HEK293T (cell line): ENCODE measurements around the gene ALPP.

Source experiments
- BHLHE40 ChIP-seq: fragments of 450-650 bp; IDR thresholded peaks from 2 replicates; pipeline ENCODE4 v1.6.1; 2016; ENCODE audit warnings: mild to moderate bottlenecking, moderate library complexity, borderline replicate concordance
- ELF4 ChIP-seq: fragments of 450-650 bp; IDR thresholded peaks from 2 replicates; pipeline ENCODE4 v1.6.1; 2017; ENCODE audit warnings: antibody characterized with exemption
- FOXA1 ChIP-seq: fragments of 450-650 bp; IDR thresholded peaks from 2 replicates; pipeline ENCODE4 v1.6.1; 2016; ENCODE audit warnings: mild to moderate bottlenecking
- FOXK2 ChIP-seq: fragments of 450-650 bp; IDR thresholded peaks from 2 replicates; pipeline ENCODE4 v1.6.1; 2016; ENCODE audit warnings: mild to moderate bottlenecking
- FOXM1 ChIP-seq: fragments of 450-650 bp; IDR thresholded peaks from 2 replicates; pipeline ENCODE4 v1.6.1; 2017; ENCODE audit warnings: mild to moderate bottlenecking, borderline replicate concordance
- HDGF ChIP-seq: fragments of 450-650 bp; IDR thresholded peaks from 2 replicates; pipeline ENCODE4 v1.6.1; 2017; ENCODE audit warnings: antibody characterized with exemption, borderline replicate concordance
- L3MBTL2 ChIP-seq: fragments of 450-650 bp; conservative IDR thresholded peaks from 2 replicates; pipeline ENCODE4 v1.6.1; 2016; ENCODE audit warnings: mild to moderate bottlenecking
- SP1 ChIP-seq: fragments of 450-650 bp; IDR thresholded peaks from 2 replicates; pipeline ENCODE4 v1.6.1; 2017
- SUZ12 ChIP-seq: fragments of 450-650 bp; IDR thresholded peaks from 2 replicates; pipeline ENCODE4 v1.6.1; 2016; ENCODE audit warnings: mild to moderate bottlenecking
- TARDBP ChIP-seq: fragments of 450-650 bp; IDR thresholded peaks from 2 replicates; pipeline ENCODE4 v1.6.1; 2016
- ZNF384 ChIP-seq: fragments of 450-650 bp; IDR thresholded peaks from 2 replicates; pipeline ENCODE4 v1.6.1; 2016

DNA sequence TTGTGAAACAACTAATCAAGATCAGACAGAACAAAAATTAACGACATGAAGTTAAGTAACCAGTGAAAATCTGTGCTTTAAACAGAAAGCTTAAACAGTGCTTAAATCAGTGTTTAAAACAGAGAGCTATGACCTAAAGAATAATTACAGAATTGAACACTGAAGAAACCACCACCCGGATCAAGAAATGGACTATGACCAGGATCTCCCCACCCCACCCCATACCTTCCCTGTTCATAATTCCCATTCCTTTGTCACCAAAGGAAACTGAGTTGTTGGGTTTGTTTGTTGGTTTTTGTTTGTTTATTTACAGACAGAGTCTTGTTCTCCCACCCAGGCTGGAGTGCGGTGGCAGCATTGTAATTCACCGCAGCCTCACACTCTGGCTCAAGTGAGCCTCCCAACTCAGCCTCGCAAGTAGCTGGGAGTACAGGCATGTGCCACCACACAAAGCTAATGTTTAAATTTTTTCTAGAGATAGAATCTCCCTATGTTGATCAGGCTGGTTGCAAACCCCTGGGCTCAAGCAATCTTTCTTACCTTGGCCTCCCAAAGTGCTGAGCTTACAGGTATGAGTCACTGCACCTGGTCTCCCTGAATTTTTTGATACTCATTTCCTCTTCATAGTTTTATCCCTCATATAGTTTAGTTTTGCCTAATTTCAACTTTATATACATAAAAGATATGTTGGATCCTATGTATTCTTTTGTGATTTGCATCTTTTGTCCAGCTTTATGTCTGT lies 19.9 kb downstream of the ALPP start:
- TF ChIP-seq ZNF384, result no peak
- no peak for TF ChIP-seq SUZ12
- no peak for TF ChIP-seq TARDBP
- no peak for TF ChIP-seq HDGF
- TF ChIP-seq BHLHE40, result no peak
- TF ChIP-seq L3MBTL2, result no peak
- TF ChIP-seq FOXK2, result no peak
- TF ChIP-seq FOXA1, result no peak
- TF ChIP-seq FOXM1, result no peak
- TF ChIP-seq SP1, result no peak
- no peak for TF ChIP-seq ELF4
